GM21529 (cell line): ENCODE results near the gene FAM180B.
A peak's percentile ranks its signal among the peaks of the same experiment; 100 is the strongest.
"Not testable (repeated sequence)": the region's sequence is repeated elsewhere in the genome, so short reads cannot be mapped to it uniquely, and the experiment has no call there.

Source experiments
- ATAC-seq: cut with Tn5 transposase; IDR thresholded peaks from one replicate; pipeline ENCODE4 v1.9.1; 2021; ENCODE audit not compliant: unreplicated experiment

FAM180B gene

DNA sequence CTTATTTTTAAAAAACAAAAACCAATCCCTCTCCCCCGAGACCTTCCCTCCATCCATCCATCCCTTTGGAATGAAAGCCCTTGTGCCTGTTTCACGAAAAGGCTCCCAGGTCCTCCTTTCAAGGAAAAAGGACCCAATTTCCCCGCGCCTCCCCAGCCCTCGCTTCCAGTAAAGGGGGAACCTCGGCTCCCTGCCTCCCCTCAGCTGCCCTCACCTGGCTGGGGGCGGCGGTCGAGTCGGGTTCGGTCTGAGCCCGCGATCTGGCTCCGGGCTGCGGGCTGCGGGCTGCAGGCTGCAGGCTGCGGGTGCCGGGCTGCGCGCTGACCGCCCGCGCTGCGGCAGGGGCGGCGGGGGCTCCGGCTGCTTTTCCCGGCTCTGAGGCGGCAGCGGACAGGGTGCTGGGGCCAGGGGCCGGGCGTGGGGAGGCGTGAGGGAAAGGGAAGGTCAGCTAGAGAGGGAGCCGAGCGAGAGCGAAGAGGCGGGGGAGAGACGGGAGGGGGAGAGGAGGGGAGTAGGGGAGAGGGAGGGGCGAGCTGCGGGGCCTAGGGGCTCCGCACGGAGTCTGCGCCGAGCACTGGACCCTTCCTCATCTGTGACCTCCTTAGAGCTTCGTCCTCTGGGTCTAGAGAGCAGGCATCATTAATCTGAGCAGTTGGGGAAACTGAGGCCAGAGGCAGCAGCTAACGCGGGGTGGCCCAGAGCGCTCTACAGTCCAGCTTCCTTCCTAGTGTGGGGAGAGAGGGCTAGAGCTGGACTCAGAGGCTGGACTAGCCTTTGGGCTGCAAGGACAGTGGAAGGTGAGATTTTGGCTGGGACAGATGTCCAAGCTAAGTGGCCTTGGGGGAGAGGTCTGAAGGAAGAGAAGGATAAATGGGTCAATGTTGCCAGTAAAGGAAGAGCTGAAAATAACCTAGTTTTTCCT lies 7.7 kb downstream of the FAM180B start, which contains the start of gene C1QTNF4:
C1QTNF4 (minus strand) TSS at position 478 of the 922 bp plus-strand sequence. CDS start 3,601 bp downstream, outside the sequence.
- ATAC-seq, result no peak

GRCh38 chr11:47595029-47595428 lies 8.6 kb downstream of the FAM180B start:
- ATAC-seq, result no peak

- ATAC-seq, result no peak
Measured at GRCh38 chr11:47595967-47596366, 9.5 kb downstream of the FAM180B start.

GRCh38 chr11:47599902-47600301 lies 13.4 kb downstream of the FAM180B start:
- no peak for ATAC-seq

GRCh38 chr11:47603295-47603694 lies 16.8 kb downstream of the FAM180B start:
- ATAC-seq, result no peak

DNA sequence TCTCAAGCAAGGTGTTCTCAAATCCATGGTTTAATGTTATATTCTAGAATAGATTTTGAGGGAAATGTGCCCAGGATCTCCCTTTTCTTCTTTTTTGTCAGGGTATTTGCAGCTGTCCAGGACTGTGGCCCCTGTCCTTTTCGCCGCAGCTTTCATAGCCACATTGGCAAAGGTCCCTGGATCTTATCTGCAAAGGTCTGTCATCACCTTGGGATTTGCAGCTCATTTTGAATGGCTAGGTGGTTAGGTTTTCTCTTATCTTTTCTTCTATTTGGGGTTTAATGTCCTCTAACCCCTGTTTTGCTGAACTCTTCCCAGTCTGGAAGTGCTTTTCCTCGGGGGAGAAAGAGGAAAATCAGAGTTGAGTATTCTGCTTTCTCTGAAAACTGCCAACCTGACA lies 19.4 kb downstream of the FAM180B start:
- ATAC-seq, result no peak

GRCh38 chr11:47606731-47607130 lies 20.3 kb downstream of the FAM180B start:
- ATAC-seq, result no peak

DNA sequence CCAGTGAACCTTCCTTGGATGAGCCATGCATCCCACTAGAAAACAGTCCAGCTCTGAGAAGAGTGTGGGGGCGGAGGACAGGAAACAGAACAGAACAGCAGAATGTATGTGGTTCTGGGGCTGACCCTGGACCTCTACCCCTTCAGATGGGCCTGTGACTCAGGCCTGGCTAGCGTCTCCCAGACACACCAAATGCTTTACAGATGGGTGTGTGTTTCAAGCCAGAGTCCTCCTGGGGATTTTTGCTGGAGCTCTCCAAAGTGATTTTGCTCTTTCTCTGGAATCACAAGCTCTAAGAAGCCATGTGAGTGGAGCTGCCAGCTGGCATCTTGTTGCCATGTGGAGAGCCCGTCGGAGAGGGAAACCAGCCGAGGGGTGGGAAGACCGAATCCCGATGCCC lies 20.9 kb downstream of the FAM180B start:
- no peak for ATAC-seq

DNA sequence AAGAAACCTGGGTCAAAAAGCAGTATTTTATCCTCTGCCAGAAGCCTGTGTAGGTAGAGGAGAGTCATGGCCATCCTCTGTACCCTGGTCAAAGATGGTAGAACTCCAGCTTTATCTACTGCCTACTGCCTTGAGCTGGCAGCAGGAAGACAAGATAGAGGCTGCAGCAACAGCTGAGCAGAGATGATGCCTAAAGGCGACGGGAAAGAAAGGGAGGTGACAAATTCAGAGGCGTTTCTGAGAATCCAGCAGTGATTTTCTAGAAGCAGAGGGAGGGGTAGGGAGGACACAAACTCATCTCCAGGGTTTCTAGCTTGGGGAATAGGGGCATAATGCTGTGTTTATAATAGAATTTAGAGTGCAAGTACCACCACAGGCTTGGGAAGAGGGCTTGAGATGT lies 23.2 kb downstream of the FAM180B start:
- ATAC-seq, result no peak

- peak; percentile 92 for ATAC-seq
Measured at GRCh38 chr11:47611348-47611794, 24.9 kb downstream of the FAM180B start.

- no peak for ATAC-seq
Measured at GRCh38 chr11:47615249-47615648, 28.8 kb downstream of the FAM180B start.

GRCh38 chr11:47616726-47617416 lies 30.4 kb downstream of the FAM180B start:
- ATAC-seq, result peak; percentile 56

- no peak for ATAC-seq
Measured at GRCh38 chr11:47617417-47617809, 30.9 kb downstream of the FAM180B start.

DNA sequence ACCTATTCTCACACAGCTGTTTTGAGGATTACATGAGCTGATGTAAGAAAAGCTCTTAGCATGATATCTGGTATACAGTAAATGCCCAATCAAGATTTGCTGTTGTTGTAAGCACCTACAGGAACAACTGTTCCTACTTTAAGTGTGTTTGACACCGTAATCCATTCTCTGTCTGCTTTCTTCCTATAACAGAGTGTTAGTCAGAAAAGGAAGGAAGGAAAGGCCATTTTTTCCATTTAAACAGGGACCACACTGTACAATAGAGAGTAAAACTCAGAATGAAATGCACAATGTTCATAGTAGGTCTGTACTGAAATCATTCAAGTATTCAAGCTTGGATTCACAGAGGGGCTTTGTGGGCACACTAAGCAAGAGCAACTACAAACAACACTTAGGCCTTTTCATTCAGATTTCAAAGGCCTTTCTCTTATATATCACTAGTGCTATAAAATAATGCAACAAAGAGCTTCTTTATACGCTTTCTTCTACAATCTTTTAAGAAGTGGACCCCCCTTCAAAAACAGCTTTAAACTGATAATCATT lies 34.4 kb downstream of the FAM180B start:
- no peak for ATAC-seq

- ATAC-seq, result no peak
Measured at GRCh38 chr11:47626234-47626633, 39.8 kb downstream of the FAM180B start.

GRCh38 chr11:47628026-47628425 lies 41.5 kb downstream of the FAM180B start:
- no peak for ATAC-seq

- ATAC-seq, result no peak
Measured at GRCh38 chr11:47631473-47631872, 45.0 kb downstream of the FAM180B start.

DNA sequence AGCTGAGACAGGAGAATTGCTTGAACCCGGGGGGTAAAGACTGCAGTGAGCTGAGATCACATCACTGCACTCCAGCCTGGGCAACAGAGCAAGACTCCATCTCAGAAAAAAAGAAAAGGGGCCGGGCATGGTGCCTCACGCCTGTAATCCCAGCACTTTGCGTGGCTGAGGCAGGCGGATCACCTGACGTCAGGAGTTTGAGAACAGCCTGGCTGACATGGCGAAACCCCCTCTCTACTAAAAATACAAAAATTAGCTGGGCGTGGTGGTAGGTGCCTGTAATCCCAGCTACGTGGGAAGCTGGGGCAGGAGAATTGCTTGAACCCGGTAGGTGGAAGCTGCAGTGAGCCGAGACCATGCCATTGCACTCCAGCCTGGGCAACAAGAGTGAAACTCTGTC lies 49.9 kb downstream of the FAM180B start:
- ATAC-seq, result not testable (repeated sequence)
